Measurements from ENCODE around the gene ADO.

DNA sequence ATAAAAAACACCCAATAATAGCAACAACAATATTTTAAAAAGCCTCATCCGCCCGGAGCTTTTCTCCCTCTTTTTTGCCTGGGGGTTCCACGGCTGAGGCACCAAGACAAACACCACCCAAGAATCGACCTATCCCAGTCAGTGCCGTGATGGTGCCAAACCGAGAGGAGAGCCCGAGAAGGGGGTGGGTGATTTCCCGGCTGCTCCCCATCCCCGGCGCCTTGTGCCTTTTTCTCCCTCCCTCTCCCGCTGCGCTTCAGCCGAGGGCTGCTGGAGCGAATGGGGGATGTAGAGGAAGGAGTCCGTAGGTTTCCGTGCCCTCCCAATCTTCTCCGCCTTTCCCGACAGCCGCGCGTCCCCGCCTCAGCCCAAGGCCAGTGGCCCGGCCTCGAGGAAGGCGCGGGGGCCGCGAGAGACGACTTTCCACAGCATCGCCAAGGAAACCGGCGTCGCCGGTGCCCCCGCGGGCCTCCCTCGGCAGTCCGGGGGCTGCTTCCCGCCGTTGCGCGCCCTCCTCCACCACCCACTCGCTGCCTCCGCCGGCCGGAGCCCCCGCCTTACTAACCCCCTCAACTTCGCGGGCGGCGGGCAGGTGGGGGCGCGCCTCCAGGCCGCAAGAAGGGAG, 10.3 kb downstream of the ADO start:
- no peak for TF ChIP-seq POLR2AphosphoS5 (IDR thresholded peaks at IDR 0.05; ENCODE audit: borderline replicate concordance, low read depth, low read length)
- no peak for TF ChIP-seq EZH2 (IDR thresholded peaks at IDR 0.05)
